Measurements from ENCODE around the gene MYL7. TPM values are rescaled to one million over a fixed set of nuclear protein-coding genes. Genes with fewer than 3 reads are reported as not detected.

The MYL7 gene
- total and polyA plus RNA-seq, 2 donors (not counting 3 experiments of a cell fraction or from before 2014, with no cell fraction given) = not detected

- Histone ChIP-seq H3K27ac (ENCODE audit: insufficient read depth, low read depth, low read length) (no peak within 1 kb of the TSS), H3K9ac (replicated peaks; ENCODE audit: extremely low read depth, insufficient read depth, low read length) (peak within 1 kb of the TSS; percentile 23), H4K20me1 (replicated peaks; ENCODE audit: control insufficient read depth, extremely low read depth, insufficient read depth, low read length) (no peaks in the 10 kb centered on the region), H2AFZ (ENCODE audit: low read depth, low read length) (peak within 1 kb of the TSS; percentile 60), H3K36me3 (ENCODE audit: control insufficient read depth in 2 of 2, extremely low read depth in 1 of 2, insufficient read depth in 2 of 2, low read length in 2 of 2) (no peaks in the 10 kb centered on the region), H3K9me1 (replicated peaks; ENCODE audit: control insufficient read depth, extremely low read depth, insufficient read depth, low read length) (no peaks in the 10 kb centered on the region), H3K9me3 (replicated peaks; ENCODE audit: control insufficient read depth, insufficient read depth, low read length) (no peaks in the 10 kb centered on the region), H3K27me3 (ENCODE audit: control insufficient read depth in 2 of 2, insufficient read depth in 2 of 2, low read length in 2 of 2) (no peaks in the 10 kb centered on the region), H3K4me1 (ENCODE audit: control insufficient read depth, extremely low read depth, insufficient read depth, low read length) (peaks cover 3% of the 10 kb centered on the region), H3K79me2 (ENCODE audit: control insufficient read depth, insufficient read depth, low read length) (peaks cover 5% of the 10 kb centered on the region), H3K4me2 (ENCODE audit: insufficient read depth, low read length) (peak within 1 kb of the TSS; percentile 9), H3K4me3 (replicated peaks in 1 of 3; ENCODE audit: insufficient read depth in 1 of 3, low read depth in 1 of 3, low read length in 3 of 3) (peak within 1 kb of the TSS; percentile 9 to 76 (median 59))
- dilution Hi-C loops (cut with MboI; ENCODE audit: extremely low pct_ligation_motif_present, low sequenced_read_pairs) = no loop called here
- TF ChIP-seq JUN (IDR thresholded peaks at IDR 0.05; ENCODE audit: borderline replicate concordance, insufficient read depth, insufficient read length, low read depth) (no peak), FOS (IDR thresholded peaks at IDR 0.05; ENCODE audit: borderline replicate concordance, insufficient read depth, low read length) (no peak), MYC (IDR thresholded peaks at IDR 0.05; ENCODE audit: low read depth, low read length) (no peak), EZH2 (IDR thresholded peaks at IDR 0.05; ENCODE audit: borderline replicate concordance, low read depth, low read length, severe bottlenecking) (no peak), POLR2A (IDR thresholded peaks at IDR 0.05; ENCODE audit: low read depth, low read length) (no peak), CTCF (IDR thresholded peaks at IDR 0.05; ENCODE audit: extremely low read depth in 1 of 2, insufficient read depth in 1 of 2, low read depth in 1 of 2, low read length in 2 of 2) (no peak), POLR2AphosphoS5 (IDR thresholded peaks at IDR 0.05; ENCODE audit: insufficient read depth, low read depth, low read length) (no peak), MAX (IDR thresholded peaks at IDR 0.05; ENCODE audit: insufficient read depth, insufficient read length) (no peak), GATA2 (IDR thresholded peaks at IDR 0.05; ENCODE audit: insufficient read depth, insufficient read length, low read depth, low read length) (no peak)
- peak; percentile 17 for DNase-seq (ENCODE audit: low read depth, low spot score)
- intact Hi-C loops (cut with micrococcal nuclease) = loop anchor here (2.0 kb wide), 2 partner anchors 19 to 21 kb away; partner anchors contain the start of genes POLD2 and POLM
- TSS peak; percentile 34 for BruUV-seq (replicated peaks)
- FAIRE-seq = no peak
- ChIA-PET CTCF (interaction anchor here (1.2 to 2.8 kb wide), 5 partner anchors 11 to 32 kb away, joined by 3 to 17 read pairs (median 6); partner anchors contain the start of gene POLD2), POLR2A (no interaction called here)
Observed at GRCh38 chr7:44103923-44104859, 36.9 kb downstream of the MYL7 start, which contains the start of gene AEBP1. Gene AEBP1, plus strand, starts transcription at chr7:44104345. Its CDS starts 321 bp downstream, at chr7:44104666.

Data from endothelial cell of umbilical vein (primary cell).